HepG2 (cell line): ENCODE data around the gene COBL. TPM values are rescaled to one million over a fixed set of nuclear protein-coding genes. Genes with fewer than 3 reads are reported as not detected.

ENCODE experiments used
- ATAC-seq: fragments of 200-7000 bp; cut with Tn5 transposase; 3 replicates; pipeline ENCODE4 v1.9.1; 2020; ENCODE audit warnings: mild to moderate bottlenecking, moderate library complexity
- BruUV-seq: library from RNA; stranded (reverse); fragments of 400-500 nt; replicated peaks from 2 replicates; lab custom pipeline; 2021; lab: Mats Ljungman, UMichigan
- CTCF ChIA-PET: fragments of 300-600 bp; formaldehyde crosslinking; extraction: SDS; loops from one replicate; lab custom pipeline; 2021; ENCODE audit warnings: low total read pairs, inconsistent platforms, low intra/inter-chr PET ratio; lab: Yijun Ruan, JAX
- POLR2A ChIA-PET: fragments of 350-600 bp; sonication (Branson Sonifier 250); formaldehyde crosslinking; loops from one replicate; lab custom pipeline; 2020; ENCODE audit warnings: antibody characterized with exemption, inconsistent platforms; lab: Yijun Ruan, JAX
- DNase-seq: peaks from one replicate; pipeline ENCODE4 v3.0.0-alpha.2; 2015; ENCODE audit warnings: low spot score
- FAIRE-seq: peaks from 3 replicates; lab custom pipeline; 2011; peaks lifted over from hg19 to GRCh38; lab: Jason Lieb, UNC
- H2AFZ ChIP-seq: one replicate; pipeline ENCODE4 v1.6.1; 2011; ENCODE audit warnings: low read length, inconsistent platforms
- H3K27ac ChIP-seq: fragments of 300-600 bp; 3 replicates; pipeline ENCODE4 v1.8.0; 2011; ENCODE audit warnings: mixed run types, mild to moderate bottlenecking, mixed read lengths, low read length, inconsistent platforms; ENCODE audit not compliant: insufficient read depth; ENCODE audit errors: extremely low read length
- H3K27me3 ChIP-seq, 2 experiments: fragments of 200-600 bp in 1 of 2; 2 replicates in 1 of 2; 3 replicates in 1 of 2; pipeline versions ENCODE4 v1.6.0 to v1.8.0; 2011; ENCODE audit warnings: low read length in 2 of 2, mild to moderate bottlenecking in 2 of 2, moderate library complexity in 2 of 2, inconsistent platforms in 1 of 2; ENCODE audit not compliant: insufficient read depth in 2 of 2, control insufficient read depth in 1 of 2
- H3K36me3 ChIP-seq, 2 experiments: fragments of 200-600 bp in 1 of 2; replicated peaks in 1 of 2; 2 replicates in 1 of 2; 3 replicates in 1 of 2; pipeline versions ENCODE4 v1.5.1 to v1.8.0; 2011; ENCODE audit warnings: low read length in 2 of 2, inconsistent platforms in 1 of 2; ENCODE audit not compliant: insufficient read depth in 2 of 2, control insufficient read depth in 1 of 2
- H3K4me1 ChIP-seq: 2 replicates; pipeline ENCODE4 v1.5.1; 2012; ENCODE audit warnings: low read length, inconsistent platforms; ENCODE audit not compliant: insufficient read depth
- H3K4me2 ChIP-seq: 2 replicates; pipeline ENCODE4 v1.6.0; 2011; ENCODE audit warnings: low read depth, low read length, inconsistent platforms
- H3K4me3 ChIP-seq, 3 experiments: fragments of 200-600 bp in 1 of 3; sonication (generic), shearing (Covaris generic) in 1 of 3; replicated peaks in 1 of 3; 2 replicates each; pipeline ENCODE4 v1.5.1; 2011 to 2016; ENCODE audit warnings: low read length in 3 of 3, inconsistent platforms in 2 of 3, low read depth in 2 of 3, mild to moderate bottlenecking in 2 of 3, control low read depth in 1 of 3, mixed read lengths in 1 of 3; ENCODE audit not compliant: insufficient read depth in 1 of 3
- H3K79me2 ChIP-seq: one replicate; pipeline ENCODE4 v1.6.1; 2011; ENCODE audit warnings: low read length, inconsistent platforms; ENCODE audit not compliant: insufficient read depth
- H3K9ac ChIP-seq: 2 replicates; pipeline ENCODE4 v1.6.0; 2011; ENCODE audit warnings: mild to moderate bottlenecking, low read depth, low read length, inconsistent platforms; ENCODE audit not compliant: insufficient read depth
- H3K9me3 ChIP-seq: 2 replicates; pipeline ENCODE4 v1.5.1; 2012; ENCODE audit warnings: mild to moderate bottlenecking, low read length
- H4K20me1 ChIP-seq: 2 replicates; pipeline ENCODE4 v1.6.0; 2011; ENCODE audit warnings: inconsistent platforms, mild to moderate bottlenecking, low read length, moderate library complexity; ENCODE audit not compliant: insufficient read depth
- BCL6 ChIP-seq: IDR thresholded peaks from 2 replicates; pipeline ENCODE4 v1.6.1; 2016; ENCODE audit warnings: missing genetic modification reagents, missing compliant biosample characterization
- CHD2 ChIP-seq: IDR thresholded peaks from 2 replicates; pipeline ENCODE4 v1.6.1; 2011; ENCODE audit warnings: low read depth, low read length, improper control_type of control experiment
- HIVEP1 ChIP-seq: sonication (generic); formaldehyde crosslinking; IDR thresholded peaks from 2 replicates; pipeline ENCODE4 v1.4.0; 2020; ENCODE audit warnings: mild to moderate bottlenecking, missing genetic modification reagents
- HMG20B ChIP-seq: conservative IDR thresholded peaks from 2 replicates; pipeline ENCODE4 v1.6.1; 2016; ENCODE audit warnings: missing genetic modification reagents, missing compliant biosample characterization
- HNRNPH1 ChIP-seq: fragments of 200-400 bp; formaldehyde crosslinking; optimal IDR thresholded peaks from 2 replicates; pipeline ENCODE3; 2017; ENCODE audit warnings: mild to moderate bottlenecking, low read depth, low read length
- JUNB ChIP-seq: sonication (generic); formaldehyde crosslinking; IDR thresholded peaks from 2 replicates; pipeline ENCODE4 v1.8.0; 2022; ENCODE audit warnings: missing genetic modification reagents, mild to moderate bottlenecking, borderline replicate concordance
- KLF16 ChIP-seq, 2 experiments: sonication (generic) in 1 of 2; formaldehyde crosslinking in 1 of 2; IDR thresholded peaks; 2 replicates each; pipeline versions ENCODE4 v1.6.1 to v1.8.0; 2016 to 2023; ENCODE audit warnings: missing genetic modification reagents in 2 of 2, missing compliant biosample characterization in 1 of 2
- PPARG ChIP-seq: conservative IDR thresholded peaks from 2 replicates; pipeline ENCODE4 v1.6.1; 2016; ENCODE audit warnings: missing biosample characterization, missing genetic modification reagents
- RFXANK ChIP-seq: IDR thresholded peaks from 2 replicates; pipeline ENCODE4 v1.6.1; 2016
- RXRB ChIP-seq: IDR thresholded peaks from 2 replicates; pipeline ENCODE4 v1.6.1; 2016; ENCODE audit warnings: borderline replicate concordance, missing genetic modification reagents, missing compliant biosample characterization
- SMAD3 ChIP-seq: sonication (generic); formaldehyde crosslinking; IDR thresholded peaks from 2 replicates; pipeline ENCODE4 v1.4.0; 2020; ENCODE audit warnings: missing genetic modification reagents
- SYNCRIP ChIP-seq: fragments of 200-400 bp; formaldehyde crosslinking; IDR thresholded peaks from 2 replicates; pipeline ENCODE4 v1.6.1; 2018; ENCODE audit warnings: mild to moderate bottlenecking, low read depth, low read length; ENCODE audit not compliant: insufficient read depth
- THYN1 ChIP-seq: sonication (generic); formaldehyde crosslinking; IDR thresholded peaks from 2 replicates; pipeline ENCODE4 v1.8.1; 2023; ENCODE audit warnings: low read depth, mild to moderate bottlenecking, moderate library complexity, missing genetic modification reagents, borderline replicate concordance
- ZC3H4 ChIP-seq: sonication (generic); formaldehyde crosslinking; IDR thresholded peaks from 2 replicates; pipeline ENCODE4 v1.4.0; 2020; ENCODE audit warnings: missing genetic modification reagents, borderline replicate concordance
- ZMYM2 ChIP-seq: sonication (generic); formaldehyde crosslinking; IDR thresholded peaks from 2 replicates; pipeline ENCODE4 v1.8.0; 2022; ENCODE audit warnings: mild to moderate bottlenecking, missing genetic modification reagents
- ZNF256 ChIP-seq: sonication (generic); formaldehyde crosslinking; conservative IDR thresholded peaks from 2 replicates; pipeline ENCODE4 v1.4.0; 2020; ENCODE audit warnings: missing genetic modification reagents
- ZNF281 ChIP-seq: sonication (generic); formaldehyde crosslinking; IDR thresholded peaks from 2 replicates; pipeline ENCODE4 v1.4.0; 2020; ENCODE audit warnings: missing genetic modification reagents, borderline replicate concordance
- ZNF558 ChIP-seq: sonication (generic); formaldehyde crosslinking; IDR thresholded peaks from 2 replicates; pipeline ENCODE4 v1.9.0; 2022; ENCODE audit warnings: mild to moderate bottlenecking, missing genetic modification reagents, borderline replicate concordance
- ZNF878 ChIP-seq: sonication (generic); formaldehyde crosslinking; IDR thresholded peaks from 2 replicates; pipeline ENCODE4 v1.8.1; 2023; ENCODE audit warnings: mild to moderate bottlenecking, missing genetic modification reagents, moderate library complexity
- ZZZ3 ChIP-seq: sonication (generic); formaldehyde crosslinking; IDR thresholded peaks from 2 replicates; pipeline ENCODE4 v1.4.0; 2020; ENCODE audit warnings: missing genetic modification reagents, mild to moderate bottlenecking, borderline replicate concordance
- WGBS: methylation state at CpG from one replicate; pipeline ENCODE4 v1.1.6; 2017; ENCODE audit warnings: low lambda C conversion rate; 5-methylcytosine and 5-hydroxymethylcytosine counted together
- in situ Hi-C: cut with HindIII; loops from 2 replicates; pipeline ENCODE4 v1.10.0; 2017; ENCODE audit warnings: low pct_unique_long_range_greater_than_20kb; ENCODE audit not compliant: extremely low pct_ligation_motif_present
- intact Hi-C: fragments of 100-400 bp; cut with micrococcal nuclease; formaldehyde crosslinking; loops from one replicate; pipeline ENCODE4 v1.10.0; 2022; ENCODE audit not compliant: unreplicated experiment
- polyA plus RNA-seq, 8 experiments: library from polyadenylated mRNA; depleted of rRNA in 3 of 8; stranded (reverse) in 7 of 8; unstranded in 1 of 8; fragments of >200 nt; fragmentation: Illumina TruSeq in 4 of 8; extraction: Trizol in 4 of 8; gene quantifications; 2 replicates each; pipeline versions ENCODE4 v1.2.1 to v1.2.3, GENCODE V29; 2011 to 2016; ENCODE audit warnings: low read depth in 4 of 8, missing spikeins in 1 of 8, mixed read lengths in 1 of 8; ENCODE audit not compliant: insufficient read depth in 1 of 8
- total RNA-seq, 5 experiments: library from RNA; depleted of rRNA; stranded (reverse); fragments of >200 nt; fragmentation: Illumina TruSeq; extraction: Trizol; gene quantifications; 2 replicates each; pipeline ENCODE4 v1.2.3, GENCODE V29; 2016; ENCODE audit warnings: low read depth in 1 of 5

Gene COBL
- total and polyA plus RNA-seq, 2 of the 13 experiments (the other 11 are each of a cell fraction or from before 2014, with no cell fraction given), result 3.8 to 4.9 TPM

- H3K4me1 ChIP-seq, result no peaks in the 10 kb centered on the region
- CTCF ChIA-PET, result no interaction called here
- no peak for FAIRE-seq
- no peak for TF ChIP-seq PPARG
- no peak for TF ChIP-seq JUNB (CRISPR knock-in tag)
- no peak for TF ChIP-seq RFXANK (CRISPR knock-in tag)
- no peak for TF ChIP-seq ZNF558 (CRISPR knock-in tag)
- TF ChIP-seq HNRNPH1, result no peak
- no peak for TF ChIP-seq ZC3H4 (CRISPR knock-in tag)
- TF ChIP-seq RXRB (CRISPR knock-in tag), result no peak
- no peak for TF ChIP-seq THYN1
- H3K9ac ChIP-seq, result no peak overlapping the region
- peaks cover 1 to 23% of the 10 kb centered on the region in 2 experiments; a peak in 4 of 5 replicates for H3K36me3 ChIP-seq
- H3K4me3 ChIP-seq, result no peak overlapping the region
- H3K9me3 ChIP-seq, result no peaks in the 10 kb centered on the region
- intact Hi-C loops, result no loop called here
- H3K27me3 ChIP-seq, result no peaks in the 10 kb centered on the region
- POLR2A ChIA-PET, result no interaction called here
- in situ Hi-C loops, result no loop called here
- no TSS peak for BruUV-seq
- DNase-seq, result no peak
- no peaks in the 10 kb centered on the region for H3K79me2 ChIP-seq
- H3K27ac ChIP-seq, result no peak overlapping the region
- no peak for ATAC-seq
- 79% methylated on average over 4 of the region's 4 CpGs for WGBS
- H4K20me1 ChIP-seq, result no peaks in the 10 kb centered on the region
- H3K4me2 ChIP-seq, result no peak overlapping the region
- H2AFZ ChIP-seq, result no peak overlapping the region
Observed at GRCh38 chr7:51029701-51030191, 286.9 kb downstream of the COBL start.

- Histone ChIP-seq H3K4me2 (no peak overlapping the region), H3K27me3 (no peaks in the 10 kb centered on the region), H4K20me1 (no peaks in the 10 kb centered on the region), H3K4me1 (no peaks in the 10 kb centered on the region), H3K9me3 (no peaks in the 10 kb centered on the region), H3K4me3 (no peak overlapping the region), H3K27ac (no peak overlapping the region), H3K36me3 (peaks cover 1 to 23% of the 10 kb centered on the region in 2 experiments; a peak in 4 of 5 replicates), H3K9ac (no peak overlapping the region), H3K79me2 (no peaks in the 10 kb centered on the region), H2AFZ (no peak overlapping the region)
- DNase-seq (no peak), FAIRE-seq (no peak), ATAC-seq (no peak)
- in situ Hi-C loops (no loop called here), intact Hi-C loops (no loop called here)
- 86% methylated on average over 10 of the region's 13 CpGs for WGBS
- CTCF ChIA-PET, result no interaction called here
- BruUV-seq, result no TSS peak
- POLR2A ChIA-PET, result no interaction called here
- TF ChIP-seq BCL6 (CRISPR knock-in tag), result no peak
- no peak for TF ChIP-seq KLF16 (CRISPR knock-in tag; IDR thresholded peaks at IDR 0.05)
- no peak for TF ChIP-seq ZNF878 (CRISPR knock-in tag)
- no peak for TF ChIP-seq HIVEP1 (CRISPR knock-in tag)
- TF ChIP-seq SYNCRIP, result no peak
- TF ChIP-seq ZNF256, result no peak
- no peak for TF ChIP-seq ZZZ3 (CRISPR knock-in tag)
- TF ChIP-seq SMAD3 (CRISPR knock-in tag), result no peak
- TF ChIP-seq ZMYM2, result no peak
- no peak for TF ChIP-seq ZNF281
- TF ChIP-seq HMG20B, result no peak
- no peak for TF ChIP-seq CHD2
Observed at GRCh38 chr7:51029131-51029530, 287.5 kb downstream of the COBL start.
